ENCODE results near the gene GRK5.

Gene GRK5

GRCh38 chr10:119302172-119302571 lies 94.8 kb downstream of the GRK5 start:
- ChIA-PET CTCF (interaction anchor here (0.8 to 1.3 kb wide), 2 partner anchors 13 to 99 kb away, joined by 4 to 5 read pairs; no protein-coding TSS in a partner anchor), POLR2A (no interaction called here)
- no peak for DNase-seq (ENCODE audit: low read depth, low spot score)
- TF ChIP-seq, protein P1, sequence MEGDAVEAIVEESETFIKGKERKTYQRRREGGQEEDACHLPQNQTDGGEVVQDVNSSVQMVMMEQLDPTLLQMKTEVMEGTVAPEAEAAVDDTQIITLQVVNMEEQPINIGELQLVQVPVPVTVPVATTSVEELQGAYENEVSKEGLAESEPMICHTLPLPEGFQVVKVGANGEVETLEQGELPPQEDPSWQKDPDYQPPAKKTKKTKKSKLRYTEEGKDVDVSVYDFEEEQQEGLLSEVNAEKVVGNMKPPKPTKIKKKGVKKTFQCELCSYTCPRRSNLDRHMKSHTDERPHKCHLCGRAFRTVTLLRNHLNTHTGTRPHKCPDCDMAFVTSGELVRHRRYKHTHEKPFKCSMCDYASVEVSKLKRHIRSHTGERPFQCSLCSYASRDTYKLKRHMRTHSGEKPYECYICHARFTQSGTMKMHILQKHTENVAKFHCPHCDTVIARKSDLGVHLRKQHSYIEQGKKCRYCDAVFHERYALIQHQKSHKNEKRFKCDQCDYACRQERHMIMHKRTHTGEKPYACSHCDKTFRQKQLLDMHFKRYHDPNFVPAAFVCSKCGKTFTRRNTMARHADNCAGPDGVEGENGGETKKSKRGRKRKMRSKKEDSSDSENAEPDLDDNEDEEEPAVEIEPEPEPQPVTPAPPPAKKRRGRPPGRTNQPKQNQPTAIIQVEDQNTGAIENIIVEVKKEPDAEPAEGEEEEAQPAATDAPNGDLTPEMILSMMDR (IDR thresholded peaks at IDR 0.05; ENCODE audit: insufficient read depth, low read length, missing control alignments), result no peak
- no peak overlapping the region for H3K4me3 ChIP-seq (ENCODE audit: low read depth, low read length)

DNA sequence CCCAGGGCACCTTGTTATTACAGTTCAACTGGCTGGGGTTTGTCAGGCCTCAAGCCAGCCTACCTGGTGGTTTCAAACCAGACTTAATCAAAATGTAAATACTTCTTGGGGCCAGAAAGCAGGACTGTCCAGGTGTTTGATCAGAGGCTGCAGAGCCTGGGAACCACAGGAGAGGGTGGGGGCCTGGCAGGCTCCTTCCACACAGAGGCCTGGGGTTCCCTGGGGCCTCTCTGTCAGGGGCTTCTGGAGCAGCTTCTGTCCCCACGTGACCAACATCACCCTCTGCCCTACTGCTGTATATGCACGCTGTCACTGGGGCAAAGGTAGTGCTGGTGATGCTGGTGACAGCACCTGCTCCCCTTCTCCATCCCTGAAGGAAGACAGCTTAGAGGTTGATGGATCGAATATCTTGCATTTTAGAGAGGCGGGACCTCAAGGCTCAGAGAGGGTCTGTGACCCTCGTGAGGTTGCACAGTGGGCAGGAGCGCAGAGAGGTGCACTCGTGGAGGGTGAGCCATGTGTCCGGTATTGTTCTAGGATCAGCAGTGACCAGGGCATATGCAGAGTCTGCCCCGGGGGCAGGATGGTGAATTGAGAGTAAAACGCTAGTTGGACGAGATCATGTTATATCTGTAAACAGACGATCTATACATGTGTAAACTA lies 95.4 kb downstream of the GRK5 start:
- TF ChIP-seq, protein P1 (IDR thresholded peaks at IDR 0.05; ENCODE audit: insufficient read depth, low read length, missing control alignments), result no peak
- DNase-seq (ENCODE audit: low read depth, low spot score), result no peak
- CTCF ChIA-PET, result interaction anchor here (1.3 kb wide), 1 partner anchor 14 kb away, joined by 5 read pairs; no protein-coding TSS in a partner anchor
- POLR2A ChIA-PET, result no interaction called here
- no peak overlapping the region for H3K4me3 ChIP-seq (ENCODE audit: low read depth, low read length)

- no peak overlapping the region for H3K4me3 ChIP-seq (ENCODE audit: low read depth, low read length)
- CTCF ChIA-PET, result interaction anchor here (0.9 to 1.1 kb wide), 2 partner anchors 94 to 104 kb away, joined by 3 read pairs; no protein-coding TSS in a partner anchor
- no peak for DNase-seq (ENCODE audit: low read depth, low spot score)
- TF ChIP-seq, protein P1 (IDR thresholded peaks at IDR 0.05; ENCODE audit: insufficient read depth, low read length, missing control alignments), result no peak
- POLR2A ChIA-PET, result no interaction called here
Measured at GRCh38 chr10:119303886-119304285, 96.5 kb downstream of the GRK5 start.

DNA sequence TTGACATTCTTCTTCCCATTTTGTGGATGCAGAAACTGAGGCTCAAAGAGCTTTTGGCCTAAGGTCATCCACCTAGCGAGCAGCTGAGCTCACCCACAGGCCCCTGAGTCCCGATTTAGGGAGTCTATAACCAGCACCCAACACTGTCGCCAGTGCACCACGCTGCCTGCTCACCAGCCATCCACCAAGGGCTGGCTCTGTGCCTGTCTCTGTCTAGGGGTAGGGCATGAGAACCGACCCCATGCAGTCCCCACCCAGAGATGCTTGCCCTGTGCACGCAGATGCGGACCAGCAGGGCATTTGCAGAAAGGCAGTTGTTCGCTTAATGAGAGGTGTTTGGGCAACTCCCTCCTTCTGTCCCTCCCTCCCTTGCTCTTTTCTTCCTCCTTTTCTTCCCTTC lies 97.2 kb downstream of the GRK5 start:
- POLR2A ChIA-PET, result no interaction called here
- CTCF ChIA-PET, result interaction anchor here (0.9 kb wide), 1 partner anchor 94 kb away, joined by 3 read pairs; no protein-coding TSS in a partner anchor

DNA sequence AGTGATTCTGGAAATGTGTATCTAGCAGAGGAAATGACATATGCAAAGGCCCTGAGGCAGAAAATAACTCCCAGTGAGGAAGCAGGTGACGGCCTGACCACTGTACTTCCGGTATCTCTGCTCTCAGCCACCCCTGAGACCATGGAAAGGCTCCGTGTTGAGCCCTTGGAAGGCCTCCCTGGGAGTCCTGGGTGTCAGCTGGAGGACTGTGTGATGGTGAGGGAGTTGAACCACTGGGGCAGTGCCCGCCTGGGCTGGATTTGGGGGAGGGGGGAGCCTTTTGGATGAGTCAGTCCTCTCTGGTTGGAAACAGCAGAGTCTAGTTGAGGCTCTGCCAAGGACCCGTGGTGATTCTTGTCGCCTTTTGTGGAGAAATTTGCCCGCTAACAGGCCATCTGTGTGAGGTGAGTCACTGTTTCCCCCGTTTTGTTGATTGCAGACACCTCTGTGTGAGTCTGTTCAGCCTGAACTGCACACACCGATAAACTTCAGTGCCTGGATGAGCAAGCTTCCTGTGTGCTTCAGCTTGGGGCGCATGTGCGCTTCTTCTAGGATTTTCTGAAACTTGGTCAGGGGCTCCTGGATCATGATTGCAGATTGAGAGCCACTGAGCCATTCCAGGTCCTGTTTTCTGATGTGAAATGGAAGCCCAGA lies 98.6 kb downstream of the GRK5 start:
- H3K4me3 ChIP-seq (ENCODE audit: low read depth, low read length), result no peak overlapping the region
- peak; percentile 96 for DNase-seq (ENCODE audit: low read depth, low spot score)
- CTCF ChIA-PET, result interaction anchor here (1.0 kb wide), 1 partner anchor 24 kb away, joined by 3 read pairs; no protein-coding TSS in a partner anchor
- TF ChIP-seq, protein P1 (IDR thresholded peaks at IDR 0.05; ENCODE audit: insufficient read depth, low read length, missing control alignments), result no peak
- POLR2A ChIA-PET, result interaction anchor here (1.3 to 1.5 kb wide), 2 partner anchors 55 to 65 kb away, joined by 3 read pairs; no protein-coding TSS in a partner anchor

More for the DNA sequence above, 97.2 kb downstream of the GRK5 start:
- DNase-seq (ENCODE audit: low read depth, low spot score), result no peak
- H3K4me3 ChIP-seq (ENCODE audit: low read depth, low read length), result no peak overlapping the region
- TF ChIP-seq, protein P1 (IDR thresholded peaks at IDR 0.05; ENCODE audit: insufficient read depth, low read length, missing control alignments), result no peak

DNA sequence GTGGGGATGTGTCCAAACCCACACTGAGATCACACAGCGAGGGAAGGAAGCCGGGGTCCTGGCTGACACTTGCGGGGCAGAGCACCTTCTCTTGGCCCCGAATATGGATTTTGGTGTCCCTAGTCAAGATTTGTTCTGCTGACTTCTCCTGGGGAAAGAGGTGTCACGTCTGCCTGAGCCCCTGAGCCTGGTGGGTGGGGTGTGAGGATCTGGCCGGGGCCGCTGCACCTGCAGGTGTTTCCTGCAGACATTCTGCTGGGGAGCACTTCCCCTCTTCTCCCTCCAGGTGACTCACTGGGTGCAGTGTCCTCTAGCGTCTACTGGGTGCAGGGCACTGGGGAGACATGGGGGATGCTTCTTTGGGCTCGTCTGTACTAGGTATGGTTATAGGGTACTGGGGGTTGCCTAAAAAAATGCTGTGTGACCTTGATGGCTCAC lies 99.2 kb downstream of the GRK5 start:
- POLR2A ChIA-PET, result interaction anchor here (1.3 to 1.5 kb wide), 2 partner anchors 55 to 65 kb away, joined by 3 read pairs; no protein-coding TSS in a partner anchor
- H3K4me3 ChIP-seq (ENCODE audit: low read depth, low read length), result no peak overlapping the region
- TF ChIP-seq, protein P1 (IDR thresholded peaks at IDR 0.05; ENCODE audit: insufficient read depth, low read length, missing control alignments), result peak; percentile 1
- DNase-seq (ENCODE audit: low read depth, low spot score), result no peak
- CTCF ChIA-PET, result interaction anchor here (0.8 kb wide), 2 partner anchors 10 to 97 kb away, joined by 3 read pairs; no protein-coding TSS in a partner anchor
